Measurements from ENCODE around the gene KCTD16. TPM values are rescaled to one million over a fixed set of nuclear protein-coding genes. Genes with fewer than 3 reads are reported as not detected.

The KCTD16 gene
- 0.46 TPM for polyA plus RNA-seq (2013, experiment 1 of 2; ENCODE audit: insufficient read length)
- polyA plus RNA-seq (2013, experiment 2 of 2; ENCODE audit: insufficient read length): 0.56 TPM

GRCh38 chr5:144170276-144171024 is at the start of gene KCTD16, which contains the start of gene YIPF5:
TSS of gene KCTD16 (plus strand) at chr5:144170873.
TSS of gene YIPF5 (minus strand) at chr5:144170659. CDS start at chr5:144169955, 704 bp downstream.
- DNase-seq: peak; percentile 97

- peak; percentile 40 for DNase-seq
These were observed 49.1 kb upstream of the KCTD16 start for GRCh38 chr5:144121577-144121976.

GRCh38 chr5:144122081-144122480 is 48.6 kb upstream of the KCTD16 start:
- no peak for DNase-seq

- DNase-seq: no peak
These were observed 48.0 kb upstream of the KCTD16 start for GRCh38 chr5:144122641-144123040.

- peak; percentile 89 for DNase-seq
These were observed 45.4 kb upstream of the KCTD16 start for GRCh38 chr5:144125163-144125726.

- no peak for DNase-seq
These were observed 44.0 kb upstream of the KCTD16 start for GRCh38 chr5:144126707-144127106.

GRCh38 chr5:144128844-144129243 is 41.8 kb upstream of the KCTD16 start:
- DNase-seq: no peak

GRCh38 chr5:144130306-144130705 is 40.4 kb upstream of the KCTD16 start:
- DNase-seq: no peak

- no peak for DNase-seq
These were observed 39.4 kb upstream of the KCTD16 start for GRCh38 chr5:144131261-144131660.

GRCh38 chr5:144133050-144133633 is 37.5 kb upstream of the KCTD16 start:
- no peak for DNase-seq

- no peak for DNase-seq
These were observed 36.4 kb upstream of the KCTD16 start for GRCh38 chr5:144134194-144134826.

GRCh38 chr5:144135113-144135762 is 35.4 kb upstream of the KCTD16 start:
- no peak for DNase-seq

GRCh38 chr5:144139586-144139985 is 31.1 kb upstream of the KCTD16 start:
- peak; percentile 86 for DNase-seq

- no peak for DNase-seq
These were observed 29.1 kb upstream of the KCTD16 start for GRCh38 chr5:144141585-144141984.

- peak; percentile 65 for DNase-seq
These were observed 28.4 kb upstream of the KCTD16 start for GRCh38 chr5:144142139-144142823.

- DNase-seq: no peak
These were observed 27.9 kb upstream of the KCTD16 start for GRCh38 chr5:144142824-144143162.

GRCh38 chr5:144143625-144144024 is 27.0 kb upstream of the KCTD16 start:
- DNase-seq: no peak

GRCh38 chr5:144144956-144145751 is 25.5 kb upstream of the KCTD16 start:
- no peak for DNase-seq

- DNase-seq: peak; percentile 61
These were observed 19.6 kb upstream of the KCTD16 start for GRCh38 chr5:144151026-144151425.

GRCh38 chr5:144156767-144157171 is 13.9 kb upstream of the KCTD16 start:
- no peak for DNase-seq

GRCh38 chr5:144162686-144163085 is 8.0 kb upstream of the KCTD16 start:
- DNase-seq: no peak

All from fibroblast of skin of abdomen (primary cell).